Activated T-cell treated with anti-CD3 and anti-CD28 coated beads for 48 hours (primary cell): Measurements from ENCODE around the gene ELP2.
"Not testable (repeated sequence)": the region's sequence is repeated elsewhere in the genome, so short reads cannot be mapped to it uniquely, and the experiment has no call there.

ENCODE experiments used
- DNase-seq: peaks from one replicate; pipeline ENCODE4 v3.0.0-alpha.2; 2020; ENCODE audit warnings: low read depth

Gene ELP2

DNA sequence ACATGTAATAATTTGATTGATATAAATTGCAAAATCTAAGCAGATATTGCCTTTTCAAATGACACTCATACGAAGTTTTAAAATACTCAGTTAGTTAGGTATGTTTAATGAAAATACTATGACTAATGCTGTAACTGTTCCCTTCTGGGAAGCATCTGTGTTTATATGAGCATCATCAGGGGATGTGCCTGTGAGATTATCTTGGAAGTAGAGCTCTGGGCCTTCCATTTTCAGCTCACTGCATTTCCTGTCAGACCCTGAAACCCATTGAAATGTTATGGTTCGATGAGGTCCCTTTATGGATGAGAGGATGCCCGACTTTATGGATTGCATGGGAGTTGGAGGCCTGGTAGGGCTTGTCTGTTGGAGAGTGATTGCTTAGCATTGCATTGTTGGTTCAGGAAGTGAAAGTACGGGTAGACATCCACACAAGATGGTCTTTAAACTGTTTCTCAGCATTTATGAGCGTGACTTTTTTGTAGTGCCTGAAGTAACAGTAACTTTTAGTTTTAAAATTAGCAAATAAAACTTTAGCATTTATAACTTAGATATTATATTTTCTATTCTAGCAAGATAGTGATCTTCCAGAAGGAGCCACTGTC, 28.7 kb downstream of the ELP2 start:
- no peak for DNase-seq

- no peak for DNase-seq
Observed at GRCh38 chr18:36160959-36161371, 31.3 kb downstream of the ELP2 start.

GRCh38 chr18:36162981-36163380, 33.3 kb downstream of the ELP2 start:
- DNase-seq = no peak

GRCh38 chr18:36167692-36168218, 38.1 kb downstream of the ELP2 start:
- no peak for DNase-seq

DNA sequence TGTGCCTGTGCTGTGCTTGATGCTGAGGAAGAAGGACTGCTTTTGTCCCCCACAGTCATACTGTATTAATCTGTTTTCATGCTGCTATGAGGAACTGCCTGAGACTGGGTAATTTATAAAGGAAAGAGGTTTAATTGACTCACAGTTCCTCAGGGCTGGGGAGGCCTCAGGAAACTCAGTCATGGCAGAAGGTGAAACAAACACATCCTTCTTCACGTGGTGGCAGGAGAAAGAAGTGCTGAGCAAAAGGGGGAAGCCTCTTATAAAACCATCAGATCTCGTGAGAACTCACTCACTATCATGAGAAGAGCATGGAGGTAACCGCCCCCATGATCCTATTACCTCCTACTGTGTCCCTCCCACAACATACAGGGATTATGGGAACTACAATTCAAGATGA, 38.6 kb downstream of the ELP2 start:
- not testable (repeated sequence) for DNase-seq

GRCh38 chr18:36169938-36170337, 40.2 kb downstream of the ELP2 start:
- DNase-seq = no peak

DNA sequence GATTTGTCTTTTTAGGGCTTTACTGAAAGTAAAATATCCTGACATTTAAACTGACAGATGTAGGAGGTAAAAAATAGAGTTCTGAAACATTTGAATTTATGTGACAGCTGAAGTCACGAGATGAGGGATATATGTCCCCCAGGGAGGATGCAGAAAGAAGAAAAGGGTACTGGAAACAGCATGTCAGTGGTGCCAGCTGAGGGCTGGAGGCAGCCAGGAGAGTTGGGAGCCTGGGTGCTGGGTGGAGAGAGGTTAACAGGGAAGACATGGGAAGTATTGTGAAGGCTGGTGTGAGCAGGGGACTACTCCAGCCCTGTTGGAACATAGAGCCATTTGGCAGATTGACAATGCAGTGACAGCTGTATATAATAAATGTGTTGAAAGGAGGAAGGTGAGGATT, 45.8 kb downstream of the ELP2 start:
- DNase-seq = no peak

GRCh38 chr18:36176177-36176584, 46.5 kb downstream of the ELP2 start:
- DNase-seq = no peak

DNA sequence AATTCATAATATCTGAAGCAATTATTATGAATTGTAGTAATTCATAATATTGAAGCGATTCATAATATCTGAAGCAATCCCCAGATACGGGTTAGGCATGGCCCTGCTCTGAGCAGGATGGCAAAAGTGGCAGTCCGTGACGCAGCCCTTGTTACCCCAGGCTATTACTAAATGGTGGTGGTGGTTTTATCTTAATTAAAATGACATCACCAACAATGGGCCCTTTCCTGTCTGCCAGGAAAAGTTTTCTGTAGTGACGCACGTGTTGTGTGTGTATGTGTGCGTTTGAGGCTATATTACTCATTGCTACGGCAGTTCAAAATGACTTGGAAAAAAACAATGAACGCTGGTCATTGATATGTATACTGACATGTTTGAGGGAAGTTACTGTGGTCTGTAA, 47.0 kb downstream of the ELP2 start:
- DNase-seq = no peak

DNA sequence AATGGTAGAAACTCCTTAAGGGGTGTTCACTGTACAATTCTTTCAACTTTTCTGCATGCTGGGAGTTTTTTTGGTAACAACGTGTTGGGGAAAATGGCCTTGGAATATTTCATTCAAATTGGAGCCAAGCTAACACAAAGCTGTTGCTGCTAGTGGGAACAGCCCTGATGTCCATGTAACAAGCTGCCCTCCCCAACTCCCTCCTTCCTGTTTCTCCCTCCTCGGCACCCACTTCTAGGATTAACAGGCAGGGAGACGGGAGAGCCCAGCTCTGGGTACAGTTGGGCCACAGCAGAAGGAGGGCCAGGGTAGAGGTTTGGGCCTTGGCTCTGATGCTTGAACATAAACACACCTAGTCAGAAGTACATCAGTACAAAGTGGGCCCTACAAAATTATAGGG, 48.2 kb downstream of the ELP2 start:
- no peak for DNase-seq

DNA sequence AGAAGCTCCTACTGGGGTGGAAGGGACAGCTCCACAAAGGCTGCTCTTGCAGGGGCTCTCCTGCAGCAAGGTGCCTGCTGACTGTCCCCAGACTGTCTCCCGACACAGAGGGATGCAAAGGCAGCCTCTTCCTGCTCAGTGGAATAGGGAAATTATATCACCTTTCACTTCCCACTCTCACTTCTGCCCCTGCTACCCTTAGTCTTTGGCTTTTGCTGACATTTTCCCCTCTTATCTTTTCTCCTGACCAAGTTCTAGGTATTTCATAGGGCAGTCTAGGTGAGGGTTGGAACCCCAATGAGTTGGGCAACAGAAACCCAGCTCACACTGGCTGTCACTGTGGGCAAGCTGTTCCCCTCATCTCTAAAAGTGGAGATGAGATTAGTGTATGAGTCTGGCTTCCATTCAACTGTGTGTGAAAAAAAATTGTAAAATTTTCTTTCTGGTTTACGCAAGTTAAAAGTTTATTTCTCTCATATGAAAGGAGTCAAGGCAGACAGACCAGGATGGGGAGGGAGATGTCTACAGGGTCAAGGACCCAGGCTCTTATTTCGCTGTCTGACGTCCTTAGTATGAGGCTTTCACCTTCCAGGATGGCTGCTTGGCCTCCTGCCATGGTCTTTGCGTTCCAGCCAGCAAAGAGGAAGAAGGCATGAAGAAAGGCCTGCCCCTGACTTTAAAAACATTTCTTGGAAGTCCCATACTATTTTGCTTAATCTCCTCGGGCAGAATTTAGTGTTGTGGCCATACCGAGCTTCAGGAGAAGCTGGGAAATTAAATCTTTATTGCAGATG, 50.1 kb downstream of the ELP2 start:
- DNase-seq = no peak

GRCh38 chr18:36181441-36181840, 51.7 kb downstream of the ELP2 start:
- no peak for DNase-seq

- no peak for DNase-seq
Observed at GRCh38 chr18:36181898-36182506, 52.3 kb downstream of the ELP2 start.

DNA sequence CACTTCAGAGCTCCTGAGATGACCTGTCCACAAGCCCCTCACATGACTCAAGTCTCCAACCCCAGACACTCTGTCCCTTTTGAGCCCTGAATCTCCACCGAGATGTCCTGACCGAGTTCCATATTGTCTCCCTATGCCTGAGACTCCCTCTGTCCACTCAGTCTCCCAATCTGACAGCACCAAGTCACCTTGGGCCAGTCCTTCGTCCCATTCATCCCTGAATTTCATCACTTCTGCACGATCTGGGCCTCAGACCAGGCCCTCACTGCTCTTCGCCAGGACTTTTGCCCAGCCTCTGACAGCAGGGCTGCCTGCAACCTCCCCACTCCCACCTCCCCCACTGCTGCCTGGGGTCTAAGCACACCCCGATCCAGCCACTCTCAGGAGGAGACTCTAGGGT, 53.3 kb downstream of the ELP2 start:
- no peak for DNase-seq

- no peak for DNase-seq
Observed at GRCh38 chr18:36183987-36184386, 54.3 kb downstream of the ELP2 start.

DNA sequence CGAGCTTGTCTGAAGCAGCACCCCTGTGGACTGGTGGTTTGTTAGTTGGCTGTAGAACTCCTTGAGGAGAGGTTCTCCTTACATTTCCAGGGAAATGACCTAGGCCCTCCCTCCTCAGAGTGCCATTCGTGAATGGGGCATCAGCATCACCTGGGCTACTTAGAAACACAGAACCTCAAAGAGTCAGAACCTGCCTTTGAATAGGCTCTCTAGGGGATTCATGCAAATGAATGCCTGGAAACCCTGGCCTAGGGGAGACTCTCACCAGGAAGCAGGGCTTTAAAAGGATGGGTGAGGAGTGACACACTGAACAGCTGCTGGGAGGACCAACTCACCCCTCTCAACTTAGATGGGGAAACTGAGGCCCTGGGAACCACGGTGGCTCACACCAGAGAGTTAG, 55.5 kb downstream of the ELP2 start:
- no peak for DNase-seq

DNA sequence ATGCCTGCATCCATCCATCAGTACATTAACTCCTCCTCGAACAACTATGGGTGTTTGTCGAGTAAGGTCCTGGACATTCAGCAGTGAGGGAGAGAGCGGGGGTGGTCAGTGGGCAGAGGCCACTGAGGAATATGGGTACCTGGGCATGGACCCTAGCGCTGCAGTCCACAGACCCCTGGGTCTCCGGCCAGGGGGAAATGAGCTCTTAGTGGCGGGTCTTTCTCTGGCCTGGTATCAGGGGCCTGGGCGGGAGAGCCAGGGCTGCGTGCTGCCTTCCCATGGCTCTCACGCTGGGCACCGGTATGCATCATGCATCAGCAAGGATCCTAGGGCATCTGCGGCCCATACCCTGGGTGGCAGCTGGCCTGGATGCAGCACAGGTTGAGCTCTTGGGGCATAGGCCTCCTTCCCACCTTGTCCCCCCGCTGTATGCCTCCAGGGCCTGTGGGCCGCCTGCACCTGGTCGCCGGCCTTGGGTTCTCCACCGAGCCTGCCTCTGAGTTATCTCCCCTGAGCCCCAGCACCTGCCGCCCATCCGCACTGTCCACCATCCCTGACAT, 56.3 kb downstream of the ELP2 start:
- DNase-seq = no peak

DNA sequence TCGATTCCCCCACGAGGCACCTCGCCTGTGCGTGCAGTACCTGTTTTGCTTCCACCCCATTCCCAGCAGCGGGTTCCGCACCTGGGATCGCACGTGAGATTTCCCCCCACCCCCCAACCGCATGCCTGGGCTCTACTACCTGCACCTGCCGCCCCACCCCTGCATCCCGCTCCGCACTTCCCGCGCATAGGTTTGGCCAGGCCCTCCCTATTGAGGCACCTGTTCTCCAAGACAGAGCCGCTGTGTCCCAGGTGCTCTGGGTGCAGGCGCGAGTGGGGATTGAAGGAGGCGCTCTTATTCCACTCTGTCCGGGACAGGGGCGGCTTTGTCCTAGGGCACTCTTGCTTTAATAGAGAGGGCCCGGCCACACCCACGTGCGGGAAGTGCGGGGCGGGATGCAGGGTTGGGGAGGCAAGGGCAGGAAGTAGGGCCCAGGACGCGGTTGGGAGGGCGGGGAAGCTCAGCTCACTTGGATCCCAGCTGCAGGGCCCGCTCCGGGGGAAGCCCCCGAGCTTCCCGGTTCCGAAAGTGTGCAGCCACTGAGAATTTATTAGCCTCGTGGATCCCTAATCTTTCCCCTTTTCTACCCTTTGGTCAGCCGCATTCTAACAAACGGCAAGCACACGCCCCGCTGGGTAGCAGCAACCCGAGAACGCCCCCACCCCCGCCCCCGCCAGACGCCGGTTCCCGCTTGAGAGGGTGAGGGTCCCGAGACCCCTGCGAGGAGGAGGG, 56.9 kb downstream of the ELP2 start:
- DNase-seq = no peak

GRCh38 chr18:36187193-36187825, 57.6 kb downstream of the ELP2 start, which contains the start of gene MOCOS:
Gene MOCOS (plus strand): TSS chr18:36187497. CDS start chr18:36187540, 43 bp downstream.
- peak; percentile 41 for DNase-seq

- DNase-seq = no peak
Observed at GRCh38 chr18:36187826-36188721, 58.4 kb downstream of the ELP2 start.
